Keratinocyte (primary cell): ENCODE results near the gene SKAP1.

Experiments
- CTCF ChIP-seq, 3 experiments: IDR thresholded peaks in 1 of 3; conservative IDR thresholded peaks in 1 of 3; optimal IDR thresholded peaks in 1 of 3; 2 replicates in 2 of 3; 3 replicates in 1 of 3; pipeline versions ENCODE3 to v1.5.1; 2011; ENCODE audit warnings: low read length in 3 of 3, mild to moderate bottlenecking in 3 of 3, moderate library complexity in 2 of 3, control low read depth in 1 of 3, inconsistent platforms in 1 of 3; ENCODE audit not compliant: insufficient read depth in 2 of 3; ENCODE audit errors: extremely low read depth in 1 of 3
- EZH2 ChIP-seq: IDR thresholded peaks from one replicate; pipeline ENCODE4 v1.6.1; 2012; ENCODE audit warnings: inconsistent platforms, mild to moderate bottlenecking, low read length, moderate library complexity

GRCh38 chr17:48162306-48162934 is 267.6 kb downstream of the SKAP1 start:
- TF ChIP-seq CTCF (optimal IDR thresholded peaks at IDR 0.05 in 1 of 3, IDR thresholded peaks at IDR 0.05 in 1 of 3, conservative IDR thresholded peaks at IDR 0.05 in 1 of 3; ENCODE audit: extremely low read depth in 1 of 3, insufficient read depth in 2 of 3, low read length in 3 of 3) (no peak), EZH2 (no peak)
